Osteoblast (primary cell): Measurements from ENCODE around the gene IFFO2. TPM values are rescaled to one million over a fixed set of nuclear protein-coding genes. Genes with fewer than 3 reads are reported as not detected.

ENCODE experiments used
- DNase-seq: peaks from one replicate; pipeline ENCODE4 v3.0.0; 2011; ENCODE audit warnings: low spot score, mixed read lengths; ENCODE audit not compliant: insufficient read length; ENCODE audit errors: missing footprints
- H2AFZ ChIP-seq: 2 replicates; pipeline ENCODE4 v1.6.0; 2011; ENCODE audit warnings: mild to moderate bottlenecking, low read length
- H3K27ac ChIP-seq: 2 replicates; pipeline ENCODE4 v1.5.1; 2011; ENCODE audit warnings: mild to moderate bottlenecking, low read depth, low read length, moderate library complexity
- H3K27me3 ChIP-seq: 2 replicates; pipeline ENCODE4 v1.6.0; 2012; ENCODE audit warnings: mild to moderate bottlenecking, control low read depth, inconsistent platforms, low read length, moderate library complexity; ENCODE audit not compliant: insufficient read depth
- H3K36me3 ChIP-seq: 2 replicates; pipeline ENCODE4 v1.5.1; 2011; ENCODE audit warnings: mild to moderate bottlenecking, low read length, control low read depth, moderate library complexity; ENCODE audit not compliant: insufficient read depth
- H3K4me1 ChIP-seq: 2 replicates; pipeline ENCODE4 v1.5.1; 2011; ENCODE audit warnings: mild to moderate bottlenecking, low read length, control low read depth, moderate library complexity; ENCODE audit not compliant: insufficient read depth
- H3K4me2 ChIP-seq: 2 replicates; pipeline ENCODE4 v1.6.0; 2011; ENCODE audit warnings: mild to moderate bottlenecking, low read length; ENCODE audit not compliant: insufficient read depth
- H3K4me3 ChIP-seq: fragments of 200-600 bp; sonication (generic); 3 replicates; pipeline ENCODE4 v1.5.1; 2012; ENCODE audit warnings: mild to moderate bottlenecking, low read length, inconsistent platforms; ENCODE audit not compliant: insufficient read depth
- H3K79me2 ChIP-seq: 2 replicates; pipeline ENCODE4 v1.6.0; 2012; ENCODE audit warnings: mild to moderate bottlenecking, low read length, control low read depth, inconsistent platforms; ENCODE audit not compliant: insufficient read depth
- H3K9me3 ChIP-seq: 2 replicates; pipeline ENCODE4 v1.5.1; 2011; ENCODE audit warnings: low read depth, low read length, control low read depth
- H4K20me1 ChIP-seq: 2 replicates; pipeline ENCODE4 v1.6.0; 2012; ENCODE audit warnings: mild to moderate bottlenecking, low read length, control low read depth; ENCODE audit not compliant: insufficient read depth
- CTCF ChIP-seq: IDR thresholded peaks from 2 replicates; pipeline ENCODE4 v1.5.1; 2011; ENCODE audit warnings: mild to moderate bottlenecking, low read depth, low read length, moderate library complexity; ENCODE audit errors: extremely low read depth
- total RNA-seq: library from RNA; depleted of rRNA; stranded (reverse); fragments of >200 nt; gene quantifications from 2 replicates; pipeline ENCODE4 v1.2.3, GENCODE V29; 2012

IFFO2 gene
- total RNA-seq, 1 donor: 10.9 TPM

- DNase-seq: peak; percentile 76
- H3K4me1 ChIP-seq: peaks cover 15% of the 10 kb centered on the region
- H3K4me2 ChIP-seq: no peak overlapping the region
- peak overlapping the region; percentile 10 for H3K27ac ChIP-seq
- H3K36me3 ChIP-seq: peaks cover 52% of the 10 kb centered on the region
- no peak for TF ChIP-seq CTCF
- no peaks in the 10 kb centered on the region for H3K27me3 ChIP-seq
- H4K20me1 ChIP-seq: peaks cover 11% of the 10 kb centered on the region
- no peaks in the 10 kb centered on the region for H3K79me2 ChIP-seq
- no peak overlapping the region for H2AFZ ChIP-seq
- no peak overlapping the region for H3K4me3 ChIP-seq
- no peaks in the 10 kb centered on the region for H3K9me3 ChIP-seq
Measured at GRCh38 chr1:18907917-18908845, 48.3 kb downstream of the IFFO2 start.

GRCh38 chr1:18907021-18907916 lies 49.2 kb downstream of the IFFO2 start:
- Histone ChIP-seq H3K4me1 (peaks cover 17% of the 10 kb centered on the region), H3K4me3 (no peak overlapping the region), H2AFZ (no peak overlapping the region), H3K9me3 (no peaks in the 10 kb centered on the region), H3K27me3 (no peaks in the 10 kb centered on the region), H4K20me1 (peaks cover 6% of the 10 kb centered on the region), H3K36me3 (peaks cover 52% of the 10 kb centered on the region), H3K4me2 (peak overlapping the region; percentile 29), H3K27ac (peak overlapping the region; percentile 10), H3K79me2 (no peaks in the 10 kb centered on the region)
- peak; percentile 96 for DNase-seq
- peak; percentile 91 for TF ChIP-seq CTCF

GRCh38 chr1:18903291-18903756 lies 53.2 kb downstream of the IFFO2 start:
- H3K27ac ChIP-seq: peak overlapping the region; percentile 97
- no peaks in the 10 kb centered on the region for H3K27me3 ChIP-seq
- no peak for TF ChIP-seq CTCF

More at GRCh38 chr1:18903291-18903756, 53.2 kb downstream of the IFFO2 start:
- Histone ChIP-seq H3K36me3 (peaks cover 17% of the 10 kb centered on the region), H3K4me1 (peaks cover 21% of the 10 kb centered on the region), H4K20me1 (peaks cover 8% of the 10 kb centered on the region), H2AFZ (peak overlapping the region; percentile 96), H3K4me3 (peak overlapping the region; percentile 91), H3K9me3 (no peaks in the 10 kb centered on the region), H3K79me2 (no peaks in the 10 kb centered on the region), H3K4me2 (peak overlapping the region; percentile 98)
- DNase-seq: no peak
